IPS-18c (cell line): Measurements from ENCODE around the gene PTOV1.

Experiments
- H3K4me3 ChIP-seq: 2 replicates; pipeline ENCODE4 v1.7.0; 2013; ENCODE audit warnings: low read depth, mild to moderate bottlenecking, low read length, moderate library complexity; ENCODE audit not compliant: insufficient read depth
- H3K9me3 ChIP-seq: one replicate; pipeline ENCODE4 v1.6.1; 2013; ENCODE audit warnings: mild to moderate bottlenecking, low read length, moderate library complexity; ENCODE audit not compliant: control insufficient read depth, insufficient read depth

Gene PTOV1

GRCh38 chr19:49851456-49852259 lies 699 bp downstream of the PTOV1 start:
- no peaks in the 10 kb centered on the region for H3K9me3 ChIP-seq

GRCh38 chr19:49852631-49853126 lies 1.7 kb downstream of the PTOV1 start:
- Histone ChIP-seq H3K4me3 (peak overlapping the region; percentile 94; the same call in 1 of the 2 replicates), H3K9me3 (no peaks in the 10 kb centered on the region)

More at GRCh38 chr19:49851456-49852259, 699 bp downstream of the PTOV1 start:
- peak overlapping the region; percentile 94 for H3K4me3 ChIP-seq

- H3K4me3 ChIP-seq = no peak overlapping the region
- no peaks in the 10 kb centered on the region for H3K9me3 ChIP-seq
Observed at GRCh38 chr19:49853852-49854377, 3.0 kb downstream of the PTOV1 start.

- H3K9me3 ChIP-seq = no peaks in the 10 kb centered on the region
- no peak overlapping the region for H3K4me3 ChIP-seq
Observed at GRCh38 chr19:49854378-49855263, 3.7 kb downstream of the PTOV1 start.

- Histone ChIP-seq H3K9me3 (no peaks in the 10 kb centered on the region), H3K4me3 (no peak overlapping the region)
Observed at GRCh38 chr19:49855277-49855675, 4.3 kb downstream of the PTOV1 start.

- no peaks in the 10 kb centered on the region for H3K9me3 ChIP-seq
- H3K4me3 ChIP-seq = no peak overlapping the region
Observed at GRCh38 chr19:49855676-49856573, 5.0 kb downstream of the PTOV1 start.

GRCh38 chr19:49856574-49857021 lies 5.6 kb downstream of the PTOV1 start:
- H3K9me3 ChIP-seq = no peaks in the 10 kb centered on the region
- no peak overlapping the region for H3K4me3 ChIP-seq

- no peak overlapping the region for H3K4me3 ChIP-seq
- H3K9me3 ChIP-seq = no peaks in the 10 kb centered on the region
Observed at GRCh38 chr19:49857061-49857837, 6.3 kb downstream of the PTOV1 start.

GRCh38 chr19:49857838-49858087 lies 6.8 kb downstream of the PTOV1 start:
- Histone ChIP-seq H3K9me3 (no peaks in the 10 kb centered on the region), H3K4me3 (no peak overlapping the region)

- Histone ChIP-seq H3K4me3 (no peak overlapping the region), H3K9me3 (no peaks in the 10 kb centered on the region)
Observed at GRCh38 chr19:49858088-49858985, 7.4 kb downstream of the PTOV1 start.

- Histone ChIP-seq H3K4me3 (no peak overlapping the region), H3K9me3 (no peaks in the 10 kb centered on the region)
Observed at GRCh38 chr19:49859682-49860335, 8.8 kb downstream of the PTOV1 start.

GRCh38 chr19:49860336-49861102 lies 9.6 kb downstream of the PTOV1 start:
- no peak overlapping the region for H3K4me3 ChIP-seq
- no peaks in the 10 kb centered on the region for H3K9me3 ChIP-seq

- H3K4me3 ChIP-seq = no peak overlapping the region
Observed at GRCh38 chr19:49861107-49861506, 10.1 kb downstream of the PTOV1 start.

GRCh38 chr19:49861541-49862378 lies 10.8 kb downstream of the PTOV1 start:
- H3K4me3 ChIP-seq = no peak overlapping the region
- H3K9me3 ChIP-seq = no peaks in the 10 kb centered on the region

More at GRCh38 chr19:49861107-49861506, 10.1 kb downstream of the PTOV1 start:
- no peaks in the 10 kb centered on the region for H3K9me3 ChIP-seq
